GM18868 (cell line): Measurements from ENCODE around the gene VSIG4.
A peak's percentile ranks its signal among the peaks of the same experiment; 100 is the strongest.
"Not testable (repeated sequence)": the region's sequence is repeated elsewhere in the genome, so short reads cannot be mapped to it uniquely, and the experiment has no call there.

ENCODE experiments used
- ATAC-seq: cut with Tn5 transposase; IDR thresholded peaks from one replicate; pipeline ENCODE4 v1.9.1; 2021; ENCODE audit warnings: mild to moderate bottlenecking, moderate library complexity; ENCODE audit not compliant: unreplicated experiment

Gene VSIG4, protein sequence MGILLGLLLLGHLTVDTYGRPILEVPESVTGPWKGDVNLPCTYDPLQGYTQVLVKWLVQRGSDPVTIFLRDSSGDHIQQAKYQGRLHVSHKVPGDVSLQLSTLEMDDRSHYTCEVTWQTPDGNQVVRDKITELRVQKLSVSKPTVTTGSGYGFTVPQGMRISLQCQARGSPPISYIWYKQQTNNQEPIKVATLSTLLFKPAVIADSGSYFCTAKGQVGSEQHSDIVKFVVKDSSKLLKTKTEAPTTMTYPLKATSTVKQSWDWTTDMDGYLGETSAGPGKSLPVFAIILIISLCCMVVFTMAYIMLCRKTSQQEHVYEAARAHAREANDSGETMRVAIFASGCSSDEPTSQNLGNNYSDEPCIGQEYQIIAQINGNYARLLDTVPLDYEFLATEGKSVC

DNA sequence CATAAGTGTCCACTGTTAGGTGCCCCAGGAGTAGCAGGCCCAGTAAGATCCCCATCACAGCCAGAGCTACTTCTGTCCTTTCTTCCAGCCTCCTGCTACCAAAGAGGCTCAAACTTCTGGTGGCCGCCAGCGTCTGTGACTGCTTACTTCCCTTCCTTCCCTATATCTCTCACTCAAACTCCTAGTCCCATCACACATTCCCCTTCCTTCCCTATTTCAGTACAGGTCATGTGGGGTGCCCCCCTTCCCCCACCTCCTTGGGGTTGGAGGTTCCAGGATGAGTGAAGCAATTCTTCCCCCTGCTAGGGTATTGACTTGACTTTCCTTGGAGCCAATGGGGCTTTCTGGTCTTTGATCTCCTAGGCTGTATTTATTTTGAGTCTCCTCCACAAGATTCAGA, at the start of gene VSIG4:
VSIG4 (minus strand) TSS at position 137 of the 400 bp plus-strand sequence; CDS start at position 55, 82 bp downstream.
- ATAC-seq, result no peak

DNA sequence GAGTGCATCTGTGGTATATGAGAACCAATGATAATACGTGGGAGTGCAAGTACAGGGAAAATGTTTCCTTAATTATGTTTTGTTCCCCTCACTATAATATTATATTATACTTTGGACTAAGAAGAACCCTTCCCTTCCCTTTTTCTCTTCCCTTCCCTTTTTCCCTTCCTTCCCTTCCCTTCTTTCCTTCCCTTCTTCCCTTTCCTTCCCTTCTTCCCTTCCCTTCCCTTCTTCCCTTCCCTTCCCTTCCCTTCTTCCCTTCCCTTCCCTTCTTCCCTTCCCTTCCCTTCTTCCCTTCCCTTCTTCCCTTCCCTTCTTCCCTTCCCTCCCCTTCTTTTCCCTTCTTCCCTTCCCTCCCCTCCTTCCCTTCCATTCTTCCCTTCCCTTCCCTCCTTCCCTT, 36.9 kb upstream of the VSIG4 start:
- ATAC-seq, result no peak

DNA sequence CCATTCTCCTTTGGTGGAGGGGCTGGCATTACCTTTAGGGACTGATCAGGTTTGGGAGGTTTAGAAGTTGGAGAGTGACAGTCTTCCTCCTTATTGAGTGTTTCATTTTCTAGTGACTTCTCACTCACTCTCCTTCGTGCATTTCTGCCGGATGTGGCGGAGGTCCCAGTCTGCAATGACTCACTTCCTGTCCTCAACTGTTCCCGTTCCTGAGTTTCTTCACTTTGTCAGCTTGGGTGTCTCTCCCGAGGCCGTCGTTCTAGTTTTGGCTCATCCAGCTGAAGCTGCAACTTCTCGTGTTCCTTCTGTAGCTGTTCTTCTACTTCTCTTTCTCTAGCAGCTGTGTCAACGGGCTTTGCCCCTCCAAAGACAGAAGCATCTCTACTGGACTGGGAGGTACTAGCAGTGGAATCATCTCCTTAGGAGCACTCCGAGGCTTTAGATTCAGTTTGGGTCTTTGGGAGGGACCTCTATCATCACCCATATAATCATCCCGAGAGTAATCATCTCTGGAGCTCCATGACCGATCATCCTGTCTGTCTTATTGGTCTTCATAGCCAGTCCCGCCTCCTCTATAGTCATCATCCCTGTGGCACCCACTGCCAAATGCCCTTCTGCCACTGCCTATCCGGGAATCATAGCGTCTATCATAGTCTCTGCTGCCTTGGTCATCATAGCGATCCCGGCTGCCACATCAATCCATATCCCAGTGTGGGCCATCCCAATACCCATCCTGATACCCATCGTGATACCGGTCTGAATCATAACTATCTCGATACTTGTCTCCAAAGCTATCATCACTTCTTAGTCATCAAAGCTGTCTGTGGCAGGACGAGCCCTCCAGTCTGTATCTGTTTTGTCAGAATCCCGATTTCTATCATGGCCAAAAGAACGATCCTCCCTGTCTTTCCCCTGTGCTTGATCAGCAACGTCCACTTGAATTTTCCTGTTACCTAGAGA, 35.3 kb upstream of the VSIG4 start:
- peak; percentile 71 for ATAC-seq

DNA sequence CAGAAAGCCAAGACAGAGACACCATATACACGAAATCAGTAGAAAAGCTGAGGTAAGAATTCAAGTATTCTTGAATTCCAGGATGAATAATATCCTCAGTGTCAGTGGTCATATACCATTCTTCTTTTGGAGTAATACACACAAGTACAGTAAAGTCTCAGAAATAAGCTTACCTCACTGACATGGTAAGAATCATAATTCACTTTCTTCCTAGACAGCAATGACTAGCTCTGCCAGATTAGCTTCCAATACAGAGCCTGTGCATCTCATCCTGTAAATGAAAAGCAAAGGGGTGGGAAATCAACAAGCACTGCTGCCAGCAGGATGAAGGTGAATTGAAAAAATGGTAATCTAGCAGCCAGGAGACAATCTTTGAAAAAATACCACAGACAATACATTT, 31.2 kb upstream of the VSIG4 start:
- ATAC-seq, result no peak

DNA sequence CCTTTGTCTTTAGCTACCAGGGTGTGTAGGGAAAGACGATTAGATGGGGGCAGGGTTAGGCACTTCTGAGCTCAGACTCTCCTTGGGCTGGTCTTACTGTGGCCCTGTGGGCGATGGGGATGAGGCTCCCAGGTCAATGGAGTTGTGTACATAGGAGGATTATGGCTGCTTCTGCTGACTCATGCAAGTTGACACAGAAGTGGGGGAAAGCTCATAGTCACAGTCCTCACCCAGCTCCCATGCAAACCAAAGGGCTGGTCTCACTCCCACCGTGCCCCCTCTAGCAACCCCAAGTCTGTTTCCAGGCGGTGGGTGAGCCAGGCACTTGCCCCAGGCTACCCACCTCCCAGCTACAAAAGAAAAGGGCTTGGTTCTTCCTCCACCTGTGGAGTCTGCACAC, 24.4 kb upstream of the VSIG4 start:
- no peak for ATAC-seq

DNA sequence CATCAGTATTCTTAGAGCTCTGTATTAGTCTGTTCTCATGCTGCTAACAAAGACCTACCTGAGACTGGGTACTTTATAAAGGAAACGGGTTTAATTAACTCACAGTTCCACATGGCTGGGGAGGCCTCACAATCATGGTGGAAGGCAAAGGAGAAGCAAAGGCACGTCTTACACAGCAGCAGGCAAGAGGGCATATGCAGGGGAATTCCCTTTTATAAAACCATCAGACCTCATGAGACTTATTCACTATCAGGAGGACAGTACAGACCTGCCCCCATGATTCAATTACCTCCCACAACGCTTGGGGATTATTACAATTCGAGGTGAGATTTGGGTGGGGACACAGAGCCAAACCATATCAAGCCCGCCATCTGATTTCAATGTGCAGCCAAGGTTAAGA, 17.1 kb upstream of the VSIG4 start:
- ATAC-seq, result not testable (repeated sequence)

DNA sequence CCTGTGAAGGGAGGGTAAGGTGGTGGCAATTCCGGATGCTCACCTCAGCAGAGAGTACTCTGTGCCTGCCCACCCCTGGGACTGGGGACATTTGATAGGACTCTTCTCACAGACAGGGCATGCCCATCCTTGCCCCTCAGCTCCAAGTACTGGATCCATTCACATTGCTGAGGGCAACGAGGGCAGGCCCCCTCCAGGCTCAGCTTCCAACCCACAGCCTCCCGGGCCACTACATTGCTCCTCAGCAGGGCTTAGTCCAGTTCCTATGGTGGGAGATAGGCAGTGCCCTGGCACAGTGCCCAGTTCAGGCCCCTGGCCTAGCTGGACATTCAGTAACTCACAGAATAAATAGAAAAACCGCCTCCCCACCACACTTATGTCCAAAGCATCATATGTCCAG, 15.1 kb upstream of the VSIG4 start:
- no peak for ATAC-seq

DNA sequence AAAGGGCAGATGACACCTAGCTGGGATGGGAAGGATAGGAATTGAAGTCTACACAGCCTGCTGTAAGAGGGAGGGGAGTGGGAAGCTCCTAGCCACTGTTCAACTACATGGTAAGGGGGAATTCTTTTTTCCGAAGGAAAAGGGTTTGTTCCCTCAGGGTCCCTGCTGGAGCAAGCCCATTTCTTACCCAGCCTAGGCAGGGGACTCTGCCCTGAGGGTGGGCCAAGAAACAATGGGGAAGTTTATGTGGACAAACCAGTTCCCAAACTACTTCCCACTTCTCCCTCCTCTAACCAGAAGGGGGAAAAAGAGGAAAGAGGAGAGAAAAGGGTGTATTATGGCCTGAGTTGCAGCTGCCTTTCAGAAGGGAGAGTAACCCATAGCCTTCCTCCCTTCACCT, 13.5 kb upstream of the VSIG4 start:
- ATAC-seq, result no peak

DNA sequence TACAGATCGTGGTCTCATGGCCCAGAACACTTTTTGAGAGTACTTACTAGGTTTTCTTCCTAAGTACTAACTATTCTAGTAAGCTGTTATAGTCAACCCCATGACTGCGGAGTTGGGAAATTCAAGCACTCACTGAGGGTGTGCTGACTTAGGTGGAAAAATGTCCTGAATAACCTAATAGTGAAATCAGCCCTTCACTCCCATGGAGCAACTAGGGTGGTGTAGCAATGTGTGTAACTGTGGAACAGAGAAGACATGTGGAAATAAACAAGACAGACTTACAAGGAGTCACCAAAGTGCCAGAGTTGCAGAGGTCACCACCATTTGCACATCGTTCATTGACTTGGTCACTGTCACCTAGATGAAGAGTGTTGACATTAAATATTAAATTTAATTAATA, 12.1 kb upstream of the VSIG4 start:
- ATAC-seq, result no peak

DNA sequence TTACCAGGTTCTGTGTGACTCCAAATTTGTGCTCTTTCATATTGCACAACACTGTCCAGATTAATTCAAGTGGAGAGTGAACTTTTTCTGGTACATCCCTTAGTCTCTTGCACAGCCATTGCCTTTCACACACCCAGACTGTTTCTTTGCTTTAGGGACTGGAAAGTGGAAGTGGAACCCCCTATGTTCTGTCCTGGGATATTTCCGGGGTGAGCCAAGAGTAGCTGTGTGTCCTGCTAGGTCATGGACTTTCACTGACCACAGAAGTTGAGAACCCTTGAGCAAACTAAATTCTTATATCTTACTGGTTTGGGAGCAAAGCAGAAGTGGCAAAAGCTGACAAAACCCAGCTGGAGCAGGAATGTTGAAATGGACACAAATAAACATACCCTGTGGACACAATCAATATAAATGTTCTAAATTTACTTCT, 10.3 kb upstream of the VSIG4 start:
- no peak for ATAC-seq

DNA sequence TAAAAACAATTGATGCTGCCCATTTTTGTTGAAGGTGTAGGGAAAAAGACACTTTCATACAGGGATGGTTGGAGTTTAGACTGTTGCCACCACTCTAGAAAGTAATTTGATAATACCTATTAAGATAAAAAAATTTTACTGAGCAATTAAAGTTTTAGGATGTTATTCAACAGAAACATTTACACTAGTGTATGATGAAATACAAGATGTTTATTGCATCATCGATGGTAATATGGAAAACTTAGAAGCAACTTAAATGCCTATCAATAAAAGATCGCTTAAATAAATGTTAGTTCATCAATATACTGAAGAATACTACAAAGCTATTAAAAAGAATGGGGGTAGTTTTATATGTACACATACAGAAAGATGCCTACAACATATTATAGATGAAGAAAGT, 9.2 kb upstream of the VSIG4 start:
- ATAC-seq, result no peak

DNA sequence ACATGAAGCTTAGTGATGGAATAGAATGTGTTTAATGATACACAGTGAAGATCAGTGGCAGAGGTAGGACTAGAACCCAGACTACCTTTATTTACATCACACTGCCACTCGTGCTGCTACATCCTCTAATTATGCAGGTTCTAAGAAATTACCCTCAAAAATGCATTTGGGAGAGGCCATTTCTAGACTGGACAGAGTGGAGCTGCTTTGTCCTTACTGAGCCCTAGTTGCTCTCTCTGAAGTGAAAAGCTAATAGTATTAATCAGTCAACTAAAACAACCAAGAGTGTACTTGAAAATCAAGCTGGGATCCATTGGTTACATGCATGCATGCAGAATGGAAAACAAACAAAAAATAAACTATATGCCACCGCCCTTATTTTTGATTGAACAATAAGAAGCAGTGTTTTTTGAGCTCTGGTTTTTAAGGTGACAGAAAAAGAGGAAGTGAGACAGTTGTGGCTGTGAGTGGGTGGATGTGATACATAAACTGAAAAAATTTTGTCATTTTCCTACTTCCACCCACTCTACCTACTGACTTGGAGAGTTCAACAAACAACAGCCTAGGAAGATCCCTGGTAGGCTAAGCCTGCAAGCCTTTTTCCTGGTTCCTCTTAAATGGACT, 6.8 kb upstream of the VSIG4 start:
- ATAC-seq, result peak; percentile 82

DNA sequence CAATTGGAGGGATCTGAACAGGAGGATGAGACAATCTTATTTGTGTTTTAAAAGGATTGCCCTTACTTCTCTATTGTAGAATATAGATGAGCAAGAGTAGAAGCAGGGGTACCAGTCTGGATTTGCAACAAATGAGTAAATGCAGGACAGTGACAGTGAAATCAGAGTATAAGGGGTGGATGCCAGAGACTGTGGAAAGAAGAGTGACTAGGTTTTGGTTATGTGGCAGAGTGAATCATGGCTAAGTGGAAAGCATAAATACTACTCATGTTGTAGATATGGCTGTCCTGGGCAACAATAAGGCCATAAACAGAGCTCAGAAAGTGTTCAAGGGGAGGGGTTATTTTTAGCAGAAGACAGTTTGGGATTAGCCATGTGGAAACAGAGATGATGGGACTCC, 6.0 kb upstream of the VSIG4 start:
- no peak for ATAC-seq

DNA sequence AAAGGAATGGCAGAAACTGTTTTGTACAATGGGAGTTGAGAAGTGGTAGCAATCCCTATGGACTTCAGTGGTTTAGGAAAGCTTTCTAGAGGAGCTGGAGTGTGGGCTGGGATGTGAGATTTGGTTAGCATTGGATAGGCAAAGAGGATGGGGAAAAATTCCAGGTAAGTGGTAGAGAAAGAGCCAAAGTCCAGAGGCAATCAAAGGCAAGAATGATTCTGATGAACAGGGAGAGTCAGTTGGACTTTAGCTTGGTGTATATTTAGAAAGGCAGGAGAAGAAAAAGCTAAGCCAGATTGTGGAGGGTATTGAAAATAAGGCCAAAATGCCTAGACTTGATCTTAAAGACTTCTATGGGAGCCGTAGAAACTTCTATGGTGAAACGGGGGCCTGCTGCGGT, 3.7 kb upstream of the VSIG4 start:
- ATAC-seq, result no peak

DNA sequence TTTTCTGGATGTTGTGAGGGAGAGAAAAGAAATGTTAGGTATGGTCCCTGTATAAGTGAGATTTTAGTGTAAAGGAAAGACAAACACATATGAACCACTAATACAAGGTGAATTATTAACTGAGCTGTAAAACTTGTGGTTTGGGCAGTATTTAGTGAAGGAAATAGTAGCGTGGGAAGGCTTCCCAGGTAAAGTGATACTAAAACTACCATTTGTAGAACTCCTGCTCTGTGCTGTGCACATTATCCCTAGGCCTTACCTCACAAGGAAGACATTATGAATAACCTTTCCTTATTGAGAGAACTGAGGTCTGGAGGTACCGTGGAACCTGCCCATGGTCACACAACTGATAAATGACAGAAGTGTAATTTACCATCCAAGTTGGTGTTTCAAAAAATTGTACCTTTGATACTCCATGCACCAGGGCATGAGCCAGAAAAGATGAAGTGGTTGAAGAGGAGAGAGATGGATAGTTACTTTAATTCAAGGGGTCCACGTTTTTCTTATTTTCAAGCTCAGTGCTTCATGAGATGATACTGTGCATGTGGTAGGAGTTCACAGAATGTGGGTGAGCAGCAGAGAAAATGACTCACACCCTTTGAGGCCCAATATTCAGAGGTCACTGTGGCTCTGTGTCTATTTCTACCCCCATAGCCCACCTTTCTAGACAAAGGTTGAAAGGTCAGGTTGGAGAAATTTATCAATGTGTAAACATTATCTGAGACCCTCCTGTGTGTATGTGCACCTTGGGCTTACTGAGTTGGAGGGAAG, 2.6 kb upstream of the VSIG4 start:
- peak; percentile 25 for ATAC-seq

DNA sequence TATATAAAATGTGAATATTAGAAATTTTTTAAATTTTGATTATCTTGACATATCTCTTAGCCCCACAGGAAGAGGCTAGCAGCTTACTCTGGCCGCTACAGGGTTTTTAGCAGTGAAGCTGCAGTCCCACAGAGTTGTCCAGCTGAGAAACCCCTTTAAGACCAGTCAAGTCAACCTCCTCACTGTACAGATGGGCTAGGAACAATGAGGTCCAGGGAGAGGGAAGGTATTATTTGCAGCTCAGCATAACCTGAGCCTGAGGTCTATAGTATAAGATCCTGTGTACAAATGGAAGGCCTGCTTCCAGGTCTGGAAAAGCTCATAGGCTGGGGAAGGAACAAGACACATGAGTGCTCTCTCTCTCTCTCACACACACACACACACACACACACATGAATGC, 1.8 kb downstream of the VSIG4 start:
- ATAC-seq, result no peak

DNA sequence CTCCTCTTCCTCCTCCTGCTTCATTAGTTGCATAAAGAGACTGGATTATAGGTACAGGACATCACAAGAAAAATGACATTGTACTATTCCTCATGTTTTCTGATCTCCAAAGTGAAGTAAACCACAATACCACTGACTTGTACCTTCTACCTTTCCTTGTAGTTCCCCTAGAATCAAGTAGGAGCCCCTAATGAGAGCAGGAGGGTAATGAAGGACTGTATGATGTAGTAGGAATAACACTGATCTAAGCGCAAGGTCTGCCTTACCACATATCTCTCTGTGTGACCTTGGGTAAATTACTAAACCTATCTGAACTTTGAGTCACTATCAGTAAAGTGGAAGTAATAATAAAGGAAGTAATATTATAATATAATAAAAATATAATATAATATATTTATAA, 3.6 kb downstream of the VSIG4 start:
- no peak for ATAC-seq

DNA sequence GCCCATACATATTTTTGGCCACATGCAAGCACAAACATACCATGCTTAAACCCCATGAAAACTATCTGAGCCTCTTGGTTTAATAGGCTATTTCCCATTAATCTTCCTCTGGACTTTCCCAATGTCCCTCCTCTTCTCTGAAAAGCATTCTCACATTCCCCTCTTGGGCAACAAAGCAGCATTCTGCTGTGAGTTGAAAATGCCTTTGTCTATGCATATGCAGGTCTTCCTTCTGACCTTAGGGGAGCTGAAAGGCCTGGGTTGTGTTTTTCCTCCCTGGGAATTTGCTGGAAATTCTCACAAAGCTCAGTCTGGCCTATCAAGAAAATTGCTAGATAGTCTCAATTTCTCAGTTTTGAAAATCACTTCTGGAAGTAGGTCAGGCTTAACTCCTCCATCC, 4.2 kb downstream of the VSIG4 start:
- ATAC-seq, result no peak

DNA sequence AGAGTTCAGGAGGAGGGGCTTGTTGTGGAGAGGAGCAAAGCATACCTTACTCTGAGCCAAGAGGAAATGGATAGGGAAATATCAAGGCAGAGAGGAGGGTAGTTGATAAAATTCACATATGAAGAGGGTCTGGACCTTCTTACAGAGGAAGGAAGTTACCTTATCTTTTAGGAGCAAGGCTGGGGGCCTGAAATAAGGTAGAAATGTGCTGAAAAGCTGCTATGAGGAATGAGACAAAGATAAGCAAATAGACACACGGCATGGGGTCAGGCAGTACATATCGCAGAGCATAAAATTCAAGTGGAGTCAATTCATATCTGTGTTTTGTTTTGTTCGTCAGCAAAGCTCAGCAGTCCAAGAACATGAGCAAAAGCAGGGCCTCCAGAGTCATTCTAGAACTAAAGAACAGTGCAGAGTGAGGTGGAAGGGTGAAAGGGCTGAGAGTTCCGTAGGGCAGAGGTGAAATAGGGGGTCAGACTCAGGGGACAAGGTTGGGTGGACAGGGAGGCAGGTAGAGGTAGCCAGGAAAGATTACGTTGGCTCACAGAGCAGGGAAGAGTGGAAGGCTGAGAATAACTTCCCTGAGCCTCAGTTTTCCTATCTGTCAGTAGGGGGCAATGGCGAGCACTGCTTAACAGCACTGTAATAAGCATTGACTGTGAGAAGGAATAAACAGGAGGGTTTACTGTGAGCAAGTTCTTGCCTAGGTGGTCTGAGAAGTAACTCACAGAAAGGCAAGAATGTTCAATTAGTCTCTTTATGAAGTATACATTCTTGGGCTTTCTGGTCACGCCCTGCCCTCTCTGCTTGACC, 9.2 kb downstream of the VSIG4 start:
- ATAC-seq, result peak; percentile 90

DNA sequence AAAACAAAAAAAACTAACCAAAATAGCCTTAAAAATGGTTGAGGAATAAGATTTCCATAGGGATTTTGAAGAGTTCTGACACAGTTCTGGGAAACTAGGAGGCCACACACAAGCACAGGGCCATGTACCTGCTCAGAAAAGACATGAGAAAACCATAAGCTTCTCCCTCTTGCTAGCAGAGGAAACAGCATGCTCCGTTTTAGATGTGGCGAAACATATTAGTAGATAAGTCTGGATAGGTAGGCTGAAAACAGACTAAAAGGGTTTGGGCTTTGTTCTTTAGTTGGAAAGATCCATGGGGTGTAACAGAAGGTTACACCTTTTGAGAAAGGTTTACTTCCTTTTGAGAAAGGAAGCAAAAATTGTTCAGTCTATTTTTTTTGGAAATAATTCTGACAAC, 10.9 kb downstream of the VSIG4 start:
- no peak for ATAC-seq
